Spleen (tissue), 11 donors: ENCODE results near the gene PPFIA2. TPM values are rescaled to one million over a fixed set of nuclear protein-coding genes. Genes with fewer than 3 reads are reported as not detected.

Experiments
- DNase-seq: peaks from one replicate; pipeline ENCODE4 v3.0.0-alpha.2; 2020
- H3K27ac ChIP-seq, 8 donors: fragments of 200-600 bp; sonication (generic) in 7 of 8; 1 replicate in 4 of 8; 2 replicates in 4 of 8; pipeline versions ENCODE4 v1.5.0 to v1.8.0; 2016 to 2021; ENCODE audit warnings: inconsistent platforms in 4 of 8, mild to moderate bottlenecking in 4 of 8, moderate library complexity in 1 of 8
- H3K27me3 ChIP-seq, 7 donors: fragments of 200-600 bp; sonication (generic) in 6 of 7; replicated peaks in 1 of 7; 1 replicate in 4 of 7; 2 replicates in 3 of 7; pipeline versions ENCODE4 v1.5.0 to v1.8.0; 2016 to 2021; ENCODE audit warnings: inconsistent platforms in 3 of 7, mild to moderate bottlenecking in 1 of 7
- H3K36me3 ChIP-seq, 6 donors: fragments of 200-600 bp; sonication (generic) in 5 of 6; 1 replicate in 4 of 6; 2 replicates in 2 of 6; pipeline versions ENCODE4 v1.5.0 to v1.8.0; 2016 to 2021; ENCODE audit warnings: inconsistent platforms in 2 of 6
- H3K4me1 ChIP-seq, 6 donors: fragments of 200-600 bp; sonication (generic) in 5 of 6; 1 replicate in 3 of 6; 2 replicates in 3 of 6; pipeline versions ENCODE4 v1.5.0 to v1.8.0; 2016 to 2021; ENCODE audit warnings: inconsistent platforms in 3 of 6
- H3K4me3 ChIP-seq, 8 donors: fragments of 200-600 bp; sonication (generic) in 7 of 8; 1 replicate in 4 of 8; 2 replicates in 4 of 8; pipeline versions ENCODE4 v1.5.0 to v1.8.0; 2016 to 2021; ENCODE audit warnings: inconsistent platforms in 4 of 8, mild to moderate bottlenecking in 4 of 8, moderate library complexity in 2 of 8
- H3K9me3 ChIP-seq, 8 donors: fragments of 200-600 bp; sonication (generic) in 7 of 8; 1 replicate in 4 of 8; 2 replicates in 4 of 8; pipeline versions ENCODE4 v1.5.0 to v1.8.0; 2016 to 2021; ENCODE audit warnings: inconsistent platforms in 4 of 8
- POLR2A ChIP-seq, 3 donors: fragments of 450-650 bp; IDR thresholded peaks; one replicate each; pipeline ENCODE4 v1.5.1; 2017; ENCODE audit warnings: antibody characterized with exemption in 3 of 3, mild to moderate bottlenecking in 1 of 3
- POLR2AphosphoS5 ChIP-seq, 3 donors: sonication (generic); formaldehyde crosslinking; IDR thresholded peaks; one replicate each; pipeline ENCODE4 v1.5.1; 2017; ENCODE audit warnings: antibody characterized with exemption in 3 of 3
- WGBS, 5 donors: extraction: QIAGEN DNeasy Blood & Tissue Kit in 3 of 5; methylation state at CpG; one replicate each; pipeline versions ENCODE4 v1.1.5 to v1.1.7; 2013 to 2018; 5-methylcytosine and 5-hydroxymethylcytosine counted together
- intact Hi-C: fragments of 100-400 bp; cut with DNase I; formaldehyde crosslinking; loops from one replicate; pipeline ENCODE4 v1.15.0; 2023; ENCODE audit warnings: low total_unique reads
- polyA plus RNA-seq, 3 donors: library from polyadenylated mRNA; stranded (reverse); fragments of 200-250 nt; gene quantifications; one replicate each; pipeline ENCODE4 v1.2.1, GENCODE V29; 2013
- total RNA-seq, 7 donors: library from RNA; depleted of rRNA in 3 of 7; stranded (reverse); fragments of >200 nt in 3 of 7; fragmentation: NEBNext Ultra II Directional in 4 of 7; extraction: Animal tissue kit (Norgen Biotek cat#: 25700) in 4 of 7; gene quantifications; one replicate each; pipeline versions ENCODE4 v1.1.0 to v1.2.1, GENCODE V29; 2016 to 2021
- TF ChIP-seq, protein P1 (sequence below), 11 experiments: fragments of 200-600 bp in 7 of 11; fragments of 450-650 bp in 4 of 11; sonication (generic) in 4 of 11; IDR thresholded peaks in 8 of 11; conservative IDR thresholded peaks in 3 of 11; 1 replicate in 7 of 11; 2 replicates in 4 of 11; pipeline versions ENCODE4 v1.4.0 to v1.8.0; 2016 to 2021; ENCODE audit warnings: antibody characterized with exemption in 11 of 11, inconsistent platforms in 4 of 11, mild to moderate bottlenecking in 1 of 11
- donor health status: healthy with polysubstance abuse.
- donor health status: DM: no; HTN: no; CAD: no; lungs with moderate emphysema.
- donor health status: DM: no; HTN: no; CAD: no.
- donor health status: Bipolar disorder and iron deficiency.
- donor health status: healthy.
- donor health status: DM: no; HTN: no; CAD: no.
- donor health status: DM: yes; HTN: yes; CAD: no.

Gene PPFIA2
- total and polyA plus RNA-seq, 10 donors: 0.04 to 1.1 (median 0.27) TPM; not detected in 2

DNA sequence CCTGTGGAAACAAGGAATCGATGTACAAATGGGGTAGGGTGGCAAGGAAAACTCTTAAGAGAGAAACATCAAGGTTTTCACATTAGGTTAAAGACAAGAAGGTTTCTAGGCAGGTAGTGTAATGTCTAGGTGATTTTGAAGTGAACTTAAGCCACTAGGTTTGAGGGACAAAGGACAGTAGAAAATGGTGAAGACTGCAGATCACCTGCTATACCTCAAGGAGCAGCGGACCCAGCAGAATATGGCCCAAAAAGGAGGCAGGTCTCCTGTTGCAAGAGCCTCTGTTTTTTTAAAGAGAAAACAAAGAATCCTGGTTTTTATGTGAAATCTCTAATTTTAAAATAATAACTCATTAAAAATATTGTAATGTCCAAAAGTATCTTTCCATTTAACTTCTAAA, 503.2 kb downstream of the PPFIA2 start:
- H3K27ac ChIP-seq: no peak overlapping the region
- TF ChIP-seq, protein P1, sequence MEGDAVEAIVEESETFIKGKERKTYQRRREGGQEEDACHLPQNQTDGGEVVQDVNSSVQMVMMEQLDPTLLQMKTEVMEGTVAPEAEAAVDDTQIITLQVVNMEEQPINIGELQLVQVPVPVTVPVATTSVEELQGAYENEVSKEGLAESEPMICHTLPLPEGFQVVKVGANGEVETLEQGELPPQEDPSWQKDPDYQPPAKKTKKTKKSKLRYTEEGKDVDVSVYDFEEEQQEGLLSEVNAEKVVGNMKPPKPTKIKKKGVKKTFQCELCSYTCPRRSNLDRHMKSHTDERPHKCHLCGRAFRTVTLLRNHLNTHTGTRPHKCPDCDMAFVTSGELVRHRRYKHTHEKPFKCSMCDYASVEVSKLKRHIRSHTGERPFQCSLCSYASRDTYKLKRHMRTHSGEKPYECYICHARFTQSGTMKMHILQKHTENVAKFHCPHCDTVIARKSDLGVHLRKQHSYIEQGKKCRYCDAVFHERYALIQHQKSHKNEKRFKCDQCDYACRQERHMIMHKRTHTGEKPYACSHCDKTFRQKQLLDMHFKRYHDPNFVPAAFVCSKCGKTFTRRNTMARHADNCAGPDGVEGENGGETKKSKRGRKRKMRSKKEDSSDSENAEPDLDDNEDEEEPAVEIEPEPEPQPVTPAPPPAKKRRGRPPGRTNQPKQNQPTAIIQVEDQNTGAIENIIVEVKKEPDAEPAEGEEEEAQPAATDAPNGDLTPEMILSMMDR (IDR thresholded peaks at IDR 0.05 in 8 of 11, conservative IDR thresholded peaks at IDR 0.05 in 3 of 11): no peak
- TF ChIP-seq POLR2A (IDR thresholded peaks at IDR 0.05) (no peak), POLR2AphosphoS5 (IDR thresholded peaks at IDR 0.05) (no peak)
- intact Hi-C loops: no loop called here
- no peak for DNase-seq
- no peaks in the 10 kb centered on the region for H3K36me3 ChIP-seq
- H3K4me3 ChIP-seq: no peak overlapping the region
- H3K27me3 ChIP-seq: no peaks in the 10 kb centered on the region
- 81 to 93% (median 87%) methylated on average over 2 of the region's 2 CpGs for WGBS, 5 donors
- H3K9me3 ChIP-seq: no peaks in the 10 kb centered on the region
- no peaks in the 10 kb centered on the region for H3K4me1 ChIP-seq

DNA sequence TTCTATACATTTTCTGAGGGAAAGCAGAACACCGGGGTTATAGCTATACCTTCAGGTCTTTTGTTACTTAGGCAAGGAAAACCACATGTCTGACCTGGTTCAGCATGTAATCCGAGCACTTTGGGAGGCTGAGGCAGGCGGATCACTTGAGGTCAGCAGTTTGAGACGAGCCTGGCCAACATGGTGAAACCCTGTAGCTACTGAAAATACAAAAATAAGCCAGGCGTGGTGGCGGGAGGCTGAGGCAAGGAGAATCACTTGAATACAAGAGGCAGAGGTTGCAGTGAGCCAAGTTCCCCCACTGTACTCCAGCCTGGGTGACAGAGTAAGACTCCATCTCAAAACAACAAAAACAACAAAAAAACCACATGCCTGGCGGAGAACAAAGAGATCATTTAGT, 503.7 kb downstream of the PPFIA2 start:
- no peak for DNase-seq
- TF ChIP-seq POLR2A (IDR thresholded peaks at IDR 0.05): no peak
- TF ChIP-seq, protein P1 (IDR thresholded peaks at IDR 0.05 in 8 of 11, conservative IDR thresholded peaks at IDR 0.05 in 3 of 11): no peak
- TF ChIP-seq POLR2AphosphoS5 (IDR thresholded peaks at IDR 0.05): no peak
- Histone ChIP-seq H3K4me3 (no peak overlapping the region), H3K36me3 (no peaks in the 10 kb centered on the region), H3K27ac (no peak overlapping the region), H3K9me3 (no peaks in the 10 kb centered on the region), H3K4me1 (no peaks in the 10 kb centered on the region), H3K27me3 (no peaks in the 10 kb centered on the region)
- WGBS, 5 donors: 83 to 90% (median 86%) methylated on average over 7 of the region's 7 CpGs
- intact Hi-C loops: no loop called here

DNA sequence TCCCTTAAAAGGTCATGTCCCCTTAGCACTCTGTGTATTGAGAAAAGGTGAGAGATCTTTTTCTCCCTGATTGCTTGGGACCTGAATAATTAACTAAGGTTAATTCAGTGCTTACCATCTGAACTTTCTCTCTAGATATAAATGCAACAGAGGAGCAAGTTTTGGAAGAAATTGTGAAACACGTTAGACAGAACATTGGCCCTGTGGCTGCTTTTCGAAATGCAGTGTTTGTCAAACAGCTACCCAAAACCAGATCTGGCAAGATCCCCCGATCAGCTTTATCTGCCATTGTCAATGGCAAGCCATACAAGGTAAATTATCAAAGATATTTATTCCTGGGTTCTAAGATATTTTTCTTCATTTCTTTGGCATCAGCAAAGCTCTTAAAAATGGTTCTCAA, 505.8 kb downstream of the PPFIA2 start:
- intact Hi-C loops: no loop called here

DNA sequence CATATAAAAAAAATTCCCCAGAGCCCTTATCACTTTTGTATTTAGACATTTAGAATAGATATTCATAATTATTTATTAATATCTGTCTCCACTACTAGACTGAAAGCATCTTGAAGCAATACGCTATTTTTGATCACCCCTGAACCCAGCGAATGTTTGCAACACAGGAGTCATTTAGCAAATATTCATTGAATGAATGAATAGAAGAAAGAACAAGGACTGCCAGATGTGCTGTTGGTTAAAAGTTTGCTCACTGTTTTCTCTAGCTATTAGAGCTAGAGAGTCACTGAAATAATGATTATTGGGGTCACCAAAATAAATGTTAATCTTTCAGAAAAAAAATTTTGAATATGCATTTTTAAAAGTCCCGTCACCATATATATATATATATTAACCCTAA, 506.9 kb downstream of the PPFIA2 start:
- 90 to 96% (median 91%) methylated on average over 3 of the region's 3 CpGs for WGBS, 5 donors
- no peak for TF ChIP-seq POLR2A (IDR thresholded peaks at IDR 0.05)
- no peak overlapping the region for H3K4me3 ChIP-seq

More for the DNA sequence above, 505.8 kb downstream of the PPFIA2 start:
- H3K4me3 ChIP-seq: no peak overlapping the region
- H3K36me3 ChIP-seq: no peaks in the 10 kb centered on the region
- H3K9me3 ChIP-seq: no peaks in the 10 kb centered on the region
- DNase-seq: no peak
- WGBS, 5 donors: 77 to 86% (median 78%) methylated on average over 3 of the region's 3 CpGs
- no peaks in the 10 kb centered on the region for H3K4me1 ChIP-seq
- TF ChIP-seq, protein P1 (IDR thresholded peaks at IDR 0.05 in 8 of 11, conservative IDR thresholded peaks at IDR 0.05 in 3 of 11): no peak
- no peak for TF ChIP-seq POLR2AphosphoS5 (IDR thresholded peaks at IDR 0.05)
- no peaks in the 10 kb centered on the region for H3K27me3 ChIP-seq
- H3K27ac ChIP-seq: no peak overlapping the region

DNA sequence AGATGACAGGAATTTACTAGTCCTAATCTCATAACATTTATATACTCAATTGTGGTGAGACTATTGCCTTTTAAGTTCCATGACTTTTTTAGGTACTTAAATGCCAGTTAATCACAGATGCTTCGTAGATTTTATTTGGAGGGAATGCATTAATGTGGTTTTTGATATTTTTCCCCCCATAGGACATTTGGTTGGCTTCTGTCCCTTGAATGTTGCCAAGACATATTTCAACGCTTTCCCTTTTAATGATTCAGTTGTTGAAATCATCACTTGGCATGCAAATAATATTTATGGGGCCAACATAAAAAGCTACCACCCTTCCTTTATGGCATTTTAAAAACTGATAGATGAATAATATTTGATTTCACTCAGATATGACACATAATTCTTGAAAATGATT, 509.2 kb downstream of the PPFIA2 start:
- DNase-seq: no peak
- WGBS, 5 donors: 65 to 84% (median 77%) methylated on average over 2 of the region's 2 CpGs
- TF ChIP-seq POLR2AphosphoS5 (IDR thresholded peaks at IDR 0.05) (no peak), POLR2A (IDR thresholded peaks at IDR 0.05) (no peak)
- TF ChIP-seq, protein P1 (IDR thresholded peaks at IDR 0.05 in 8 of 11, conservative IDR thresholded peaks at IDR 0.05 in 3 of 11): no peak
- H3K36me3 ChIP-seq: no peaks in the 10 kb centered on the region
- H3K9me3 ChIP-seq: no peaks in the 10 kb centered on the region
- H3K4me3 ChIP-seq: no peak overlapping the region
- intact Hi-C loops: no loop called here
- H3K27ac ChIP-seq: no peak overlapping the region
- no peaks in the 10 kb centered on the region for H3K27me3 ChIP-seq
- no peaks in the 10 kb centered on the region for H3K4me1 ChIP-seq

More for the DNA sequence above, 506.9 kb downstream of the PPFIA2 start:
- DNase-seq: no peak
- no peaks in the 10 kb centered on the region for H3K9me3 ChIP-seq
- no peaks in the 10 kb centered on the region for H3K27me3 ChIP-seq
- no peaks in the 10 kb centered on the region for H3K36me3 ChIP-seq
- H3K27ac ChIP-seq: no peak overlapping the region
- no peaks in the 10 kb centered on the region for H3K4me1 ChIP-seq
- intact Hi-C loops: no loop called here
